HG02943 (cell line): Measurements from ENCODE around the gene NDUFB4.
"Not testable (repeated sequence)": the region's sequence is repeated elsewhere in the genome, so short reads cannot be mapped to it uniquely, and the experiment has no call there.

Source experiments
- ATAC-seq: cut with Tn5 transposase; IDR thresholded peaks from one replicate; pipeline ENCODE4 v1.9.1; 2021; ENCODE audit warnings: mild to moderate bottlenecking, low read depth, moderate library complexity; ENCODE audit not compliant: unreplicated experiment

Gene NDUFB4

GRCh38 chr3:120636795-120637401 lies 40.8 kb downstream of the NDUFB4 start:
- no peak for ATAC-seq

- no peak for ATAC-seq
These were observed 41.9 kb downstream of the NDUFB4 start for GRCh38 chr3:120637851-120638559.

GRCh38 chr3:120638820-120639219 lies 42.7 kb downstream of the NDUFB4 start:
- ATAC-seq = not testable (repeated sequence)

- ATAC-seq = no peak
These were observed 44.1 kb downstream of the NDUFB4 start for GRCh38 chr3:120640231-120640630.

GRCh38 chr3:120641696-120642246 lies 45.6 kb downstream of the NDUFB4 start:
- no peak for ATAC-seq

- ATAC-seq = no peak
These were observed 46.3 kb downstream of the NDUFB4 start for GRCh38 chr3:120642368-120642948.

- ATAC-seq = no peak
These were observed 49.1 kb downstream of the NDUFB4 start for GRCh38 chr3:120645083-120645845.

- no peak for ATAC-seq
These were observed 50.8 kb downstream of the NDUFB4 start for GRCh38 chr3:120646771-120647432.

GRCh38 chr3:120648290-120648689 lies 52.2 kb downstream of the NDUFB4 start:
- no peak for ATAC-seq

GRCh38 chr3:120649830-120650233 lies 53.7 kb downstream of the NDUFB4 start:
- ATAC-seq = no peak

- no peak for ATAC-seq
These were observed 54.2 kb downstream of the NDUFB4 start for GRCh38 chr3:120650311-120650710.
